ENCODE results near the gene CACNB4.

GRCh38 chr2:152036611-152037469 lies 62.0 kb downstream of the CACNB4 start:
- TF ChIP-seq CTCF (IDR thresholded peaks at IDR 0.05; ENCODE audit: poor library complexity, severe bottlenecking) (peak; percentile 91), EZH2 (IDR thresholded peaks at IDR 0.05; ENCODE audit: borderline replicate concordance, insufficient read depth, low read length, poor library complexity, severe bottlenecking) (no peak), MXI1 (conservative IDR thresholded peaks at IDR 0.05; ENCODE audit: poor library complexity, severe bottlenecking) (no peak), TAF1 (IDR thresholded peaks at IDR 0.05; ENCODE audit: low read depth) (no peak), EP300 (conservative IDR thresholded peaks at IDR 0.05; ENCODE audit: poor library complexity, severe bottlenecking) (no peak)
- TF ChIP-seq, protein P1, sequence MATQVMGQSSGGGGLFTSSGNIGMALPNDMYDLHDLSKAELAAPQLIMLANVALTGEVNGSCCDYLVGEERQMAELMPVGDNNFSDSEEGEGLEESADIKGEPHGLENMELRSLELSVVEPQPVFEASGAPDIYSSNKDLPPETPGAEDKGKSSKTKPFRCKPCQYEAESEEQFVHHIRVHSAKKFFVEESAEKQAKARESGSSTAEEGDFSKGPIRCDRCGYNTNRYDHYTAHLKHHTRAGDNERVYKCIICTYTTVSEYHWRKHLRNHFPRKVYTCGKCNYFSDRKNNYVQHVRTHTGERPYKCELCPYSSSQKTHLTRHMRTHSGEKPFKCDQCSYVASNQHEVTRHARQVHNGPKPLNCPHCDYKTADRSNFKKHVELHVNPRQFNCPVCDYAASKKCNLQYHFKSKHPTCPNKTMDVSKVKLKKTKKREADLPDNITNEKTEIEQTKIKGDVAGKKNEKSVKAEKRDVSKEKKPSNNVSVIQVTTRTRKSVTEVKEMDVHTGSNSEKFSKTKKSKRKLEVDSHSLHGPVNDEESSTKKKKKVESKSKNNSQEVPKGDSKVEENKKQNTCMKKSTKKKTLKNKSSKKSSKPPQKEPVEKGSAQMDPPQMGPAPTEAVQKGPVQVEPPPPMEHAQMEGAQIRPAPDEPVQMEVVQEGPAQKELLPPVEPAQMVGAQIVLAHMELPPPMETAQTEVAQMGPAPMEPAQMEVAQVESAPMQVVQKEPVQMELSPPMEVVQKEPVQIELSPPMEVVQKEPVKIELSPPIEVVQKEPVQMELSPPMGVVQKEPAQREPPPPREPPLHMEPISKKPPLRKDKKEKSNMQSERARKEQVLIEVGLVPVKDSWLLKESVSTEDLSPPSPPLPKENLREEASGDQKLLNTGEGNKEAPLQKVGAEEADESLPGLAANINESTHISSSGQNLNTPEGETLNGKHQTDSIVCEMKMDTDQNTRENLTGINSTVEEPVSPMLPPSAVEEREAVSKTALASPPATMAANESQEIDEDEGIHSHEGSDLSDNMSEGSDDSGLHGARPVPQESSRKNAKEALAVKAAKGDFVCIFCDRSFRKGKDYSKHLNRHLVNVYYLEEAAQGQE (IDR thresholded peaks at IDR 0.05; ENCODE audit: borderline replicate concordance): no peak
